Subcutaneous adipose tissue (tissue), 4 donors: Measurements from ENCODE around the gene HPGDS. TPM values are rescaled to one million over a fixed set of nuclear protein-coding genes. Genes with fewer than 3 reads are reported as not detected.

ENCODE experiments used
- CTCF ChIP-seq: fragments of 450-650 bp; IDR thresholded peaks from one replicate; pipeline ENCODE4 v1.5.1; 2016; ENCODE audit warnings: low read depth, mild to moderate bottlenecking, control low read depth, antibody characterized with exemption, moderate library complexity
- total RNA-seq, 4 donors: library from RNA; depleted of rRNA; stranded (reverse); fragments of >200 nt; gene quantifications; one replicate each; pipeline ENCODE4 v1.1.0, GENCODE V29; 2016

HPGDS gene
- total RNA-seq, 4 donors from 2014 or later = 0.57 to 15.5 (median 6.7) TPM

- TF ChIP-seq CTCF = no peak
Measured at GRCh38 chr4:94345969-94346368, 3.3 kb upstream of the HPGDS start.

GRCh38 chr4:94345266-94345665 lies 2.6 kb upstream of the HPGDS start:
- no peak for TF ChIP-seq CTCF

GRCh38 chr4:94344457-94344856 lies 1.8 kb upstream of the HPGDS start:
- TF ChIP-seq CTCF = no peak

- no peak for TF ChIP-seq CTCF
Measured at GRCh38 chr4:94341481-94342370, 910 bp downstream of the HPGDS start.

- no peak for TF ChIP-seq CTCF
Measured at GRCh38 chr4:94339779-94340178, 2.9 kb downstream of the HPGDS start.

GRCh38 chr4:94338681-94339351 lies 3.8 kb downstream of the HPGDS start:
- no peak for TF ChIP-seq CTCF

- no peak for TF ChIP-seq CTCF
Measured at GRCh38 chr4:94336303-94336702, 6.3 kb downstream of the HPGDS start.
